ENCODE measurements around the gene TBC1D13. TPM values are rescaled to one million over a fixed set of nuclear protein-coding genes. Genes with fewer than 3 reads are reported as not detected.

The TBC1D13 gene
- total and polyA plus RNA-seq, 2 of the 4 experiments (the other 2 are of a cell fraction) = 9.1 to 26.4 TPM

DNA sequence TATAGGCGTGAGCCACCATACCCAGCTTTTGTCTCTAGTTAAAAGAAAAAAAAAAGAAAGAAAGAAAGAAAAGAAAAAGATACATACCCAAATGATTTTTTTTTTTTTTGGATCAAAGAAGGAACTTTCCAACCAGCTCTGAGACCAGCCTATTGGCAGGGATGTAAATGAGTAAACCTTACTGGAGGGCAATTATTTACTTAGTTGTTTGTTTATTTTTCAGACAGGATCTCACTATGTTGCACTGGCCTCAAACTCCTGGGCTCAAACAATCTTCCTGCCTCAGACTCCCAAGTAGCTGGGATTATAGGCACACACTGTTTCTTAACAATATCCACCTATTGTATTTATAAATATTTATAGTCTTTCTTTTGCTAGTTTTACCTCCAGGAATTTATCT lies 53.5 kb downstream of the TBC1D13 start:
- Histone ChIP-seq H2BK5ac (ENCODE audit: low read depth, low read length, poor library complexity, severe bottlenecking) (no peak overlapping the region), H3K23ac (ENCODE audit: low read depth, low read length) (no peak overlapping the region), H3K4me3 (ENCODE audit: insufficient read depth, low read depth, low read length) (no peak overlapping the region), H4K20me1 (ENCODE audit: insufficient read depth, low read length) (no peaks in the 10 kb centered on the region; the same call in 1 of the 2 replicates), H3K27ac (ENCODE audit: insufficient read depth, low read length) (no peak overlapping the region), H3K36me3 (ENCODE audit: control insufficient read depth, insufficient read depth, low read length) (peaks cover 5% of the 10 kb centered on the region; the same call in 1 of the 2 replicates), H4K5ac (ENCODE audit: low read depth, low read length) (no peak overlapping the region), H2BK120ac (ENCODE audit: low read depth, low read length) (no peak overlapping the region), H4K8ac (ENCODE audit: low read depth in 2 of 2, low read length in 2 of 2) (no peak overlapping the region), H3K4me1 (ENCODE audit: control insufficient read depth, insufficient read depth, low read length) (no peaks in the 10 kb centered on the region), H4K91ac (ENCODE audit: insufficient read depth, low read depth, low read length) (no peak overlapping the region), H3K79me1 (ENCODE audit: low read depth in 1 of 2, low read length in 2 of 2) (0 out of 4 replicates have a peak, but pooled peaks cover 0 to under 1% of the 10 kb centered on the region in 2 experiments), H3K9me3 (ENCODE audit: control insufficient read depth, insufficient read depth, low read length) (no peaks in the 10 kb centered on the region), H2AK5ac (ENCODE audit: low read depth, low read length) (no peak overlapping the region), H3K56ac (ENCODE audit: extremely low read depth, insufficient read depth, low read length) (no peak overlapping the region), H2BK15ac (ENCODE audit: low read depth, low read length) (no peak overlapping the region), H3K18ac (ENCODE audit: low read depth, low read length) (no peak overlapping the region), H3K9me1 (ENCODE audit: insufficient read depth, low read length) (no peaks in the 10 kb centered on the region), H2BK20ac (ENCODE audit: low read depth, low read length) (no peak overlapping the region), H3K9ac (ENCODE audit: low read depth, low read length) (no peak overlapping the region), H3K4ac (ENCODE audit: low read depth, low read length) (no peak overlapping the region), H3K14ac (replicated peaks; ENCODE audit: low read depth, low read length) (no peak overlapping the region), H2AFZ (replicated peaks; ENCODE audit: low read length, poor library complexity) (no peak overlapping the region), H3K27me3 (ENCODE audit: control insufficient read depth, insufficient read depth, low read length) (no peaks in the 10 kb centered on the region), H2AK9ac (replicated peaks; ENCODE audit: low read depth, low read length, poor library complexity) (no peak overlapping the region), H3K4me2 (ENCODE audit: low read depth, low read length) (no peak overlapping the region)
- ChIA-PET CTCF (no interaction called here), POLR2A (ENCODE audit: unreplicated experiment) (no interaction called here)
- in situ Hi-C loops (cut with MboI; ENCODE audit: low sequenced_read_pairs) = no loop called here
- TF ChIP-seq CEBPB (IDR thresholded peaks at IDR 0.05; ENCODE audit: low read depth, low read length) = no peak
- TF ChIP-seq CHD1 (IDR thresholded peaks at IDR 0.05; ENCODE audit: low read depth, low read length) = no peak
- TF ChIP-seq NFE2L2 (IDR thresholded peaks at IDR 0.05; ENCODE audit: low read depth, low read length) = no peak
- TF ChIP-seq, protein P1, sequence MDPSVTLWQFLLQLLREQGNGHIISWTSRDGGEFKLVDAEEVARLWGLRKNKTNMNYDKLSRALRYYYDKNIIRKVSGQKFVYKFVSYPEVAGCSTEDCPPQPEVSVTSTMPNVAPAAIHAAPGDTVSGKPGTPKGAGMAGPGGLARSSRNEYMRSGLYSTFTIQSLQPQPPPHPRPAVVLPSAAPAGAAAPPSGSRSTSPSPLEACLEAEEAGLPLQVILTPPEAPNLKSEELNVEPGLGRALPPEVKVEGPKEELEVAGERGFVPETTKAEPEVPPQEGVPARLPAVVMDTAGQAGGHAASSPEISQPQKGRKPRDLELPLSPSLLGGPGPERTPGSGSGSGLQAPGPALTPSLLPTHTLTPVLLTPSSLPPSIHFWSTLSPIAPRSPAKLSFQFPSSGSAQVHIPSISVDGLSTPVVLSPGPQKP (IDR thresholded peaks at IDR 0.05; ENCODE audit: borderline replicate concordance, low read depth, low read length) = no peak
- no peak for TF ChIP-seq MAFK (IDR thresholded peaks at IDR 0.05; ENCODE audit: low read depth, low read length)
- no peak for TF ChIP-seq BHLHE40 (IDR thresholded peaks at IDR 0.05; ENCODE audit: low read depth, low read length)
- TF ChIP-seq FOS (IDR thresholded peaks at IDR 0.05; ENCODE audit: low read depth, low read length) = no peak
- TF ChIP-seq RFX5 (IDR thresholded peaks at IDR 0.05; ENCODE audit: low read depth, low read length) = no peak
- no peak for TF ChIP-seq MXI1 (IDR thresholded peaks at IDR 0.05; ENCODE audit: borderline replicate concordance, low read depth, low read length)
- TF ChIP-seq, protein P2, sequence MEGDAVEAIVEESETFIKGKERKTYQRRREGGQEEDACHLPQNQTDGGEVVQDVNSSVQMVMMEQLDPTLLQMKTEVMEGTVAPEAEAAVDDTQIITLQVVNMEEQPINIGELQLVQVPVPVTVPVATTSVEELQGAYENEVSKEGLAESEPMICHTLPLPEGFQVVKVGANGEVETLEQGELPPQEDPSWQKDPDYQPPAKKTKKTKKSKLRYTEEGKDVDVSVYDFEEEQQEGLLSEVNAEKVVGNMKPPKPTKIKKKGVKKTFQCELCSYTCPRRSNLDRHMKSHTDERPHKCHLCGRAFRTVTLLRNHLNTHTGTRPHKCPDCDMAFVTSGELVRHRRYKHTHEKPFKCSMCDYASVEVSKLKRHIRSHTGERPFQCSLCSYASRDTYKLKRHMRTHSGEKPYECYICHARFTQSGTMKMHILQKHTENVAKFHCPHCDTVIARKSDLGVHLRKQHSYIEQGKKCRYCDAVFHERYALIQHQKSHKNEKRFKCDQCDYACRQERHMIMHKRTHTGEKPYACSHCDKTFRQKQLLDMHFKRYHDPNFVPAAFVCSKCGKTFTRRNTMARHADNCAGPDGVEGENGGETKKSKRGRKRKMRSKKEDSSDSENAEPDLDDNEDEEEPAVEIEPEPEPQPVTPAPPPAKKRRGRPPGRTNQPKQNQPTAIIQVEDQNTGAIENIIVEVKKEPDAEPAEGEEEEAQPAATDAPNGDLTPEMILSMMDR (conservative IDR thresholded peaks at IDR 0.05; ENCODE audit: low read depth, low read length) = no peak
- TF ChIP-seq RCOR1 (IDR thresholded peaks at IDR 0.05; ENCODE audit: insufficient replicate concordance, low read length) = no peak
- no peak for TF ChIP-seq RAD21 (IDR thresholded peaks at IDR 0.05; ENCODE audit: low read length)
- TF ChIP-seq, protein P3, sequence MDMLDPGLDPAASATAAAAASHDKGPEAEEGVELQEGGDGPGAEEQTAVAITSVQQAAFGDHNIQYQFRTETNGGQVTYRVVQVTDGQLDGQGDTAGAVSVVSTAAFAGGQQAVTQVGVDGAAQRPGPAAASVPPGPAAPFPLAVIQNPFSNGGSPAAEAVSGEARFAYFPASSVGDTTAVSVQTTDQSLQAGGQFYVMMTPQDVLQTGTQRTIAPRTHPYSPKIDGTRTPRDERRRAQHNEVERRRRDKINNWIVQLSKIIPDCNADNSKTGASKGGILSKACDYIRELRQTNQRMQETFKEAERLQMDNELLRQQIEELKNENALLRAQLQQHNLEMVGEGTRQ (IDR thresholded peaks at IDR 0.05; ENCODE audit: low read depth, low read length) = no peak
- no peak for TF ChIP-seq POLR2A (IDR thresholded peaks at IDR 0.05; ENCODE audit: low read depth, low read length)
- no peak for TF ChIP-seq MAZ (IDR thresholded peaks at IDR 0.05; ENCODE audit: borderline replicate concordance, low read depth, low read length)
- TF ChIP-seq SMC3 (IDR thresholded peaks at IDR 0.05; ENCODE audit: low read depth, low read length) = no peak
- BruUV-seq (replicated peaks) = no TSS peak
- dilution Hi-C loops (cut with HindIII; ENCODE audit: low sequenced_read_pairs, unreplicated experiment) = no loop called here
- whole genome bisulfite sequencing, 2 experiments (ENCODE audit: extremely low coverage in 2 of 2, insufficient read length in 1 of 2) = no CpG with 5 or more reads among the region's 1 CpG
- intact Hi-C loops (cut with micrococcal nuclease) = no loop called here
- ATAC-seq (ENCODE audit: low read depth) = no peak
- DNase-seq = no peak

All from IMR-90 (cell line).